Dermis microvascular lymphatic vessel endothelial cell (primary cell): ENCODE data around the gene ZNRF4. TPM values are rescaled to one million over a fixed set of nuclear protein-coding genes. Genes with fewer than 3 reads are reported as not detected.
A peak's percentile ranks its signal among the peaks of the same experiment; 100 is the strongest.
"Not testable (repeated sequence)": the region's sequence is repeated elsewhere in the genome, so short reads cannot be mapped to it uniquely, and the experiment has no call there.

Source experiments
- DNase-seq, 2 donors: peaks; one replicate each; pipeline versions ENCODE4 v3.0.0 to v3.0.0-alpha.2; 2010; ENCODE audit warnings: low read depth in 2 of 2
- total RNA-seq: library from RNA; depleted of rRNA; stranded (reverse); fragments of >200 nt; gene quantifications from 2 replicates; pipeline ENCODE4 v1.2.1, GENCODE V29; 2014

Gene ZNRF4
- total RNA-seq, result not detected in 2 replicates

DNA sequence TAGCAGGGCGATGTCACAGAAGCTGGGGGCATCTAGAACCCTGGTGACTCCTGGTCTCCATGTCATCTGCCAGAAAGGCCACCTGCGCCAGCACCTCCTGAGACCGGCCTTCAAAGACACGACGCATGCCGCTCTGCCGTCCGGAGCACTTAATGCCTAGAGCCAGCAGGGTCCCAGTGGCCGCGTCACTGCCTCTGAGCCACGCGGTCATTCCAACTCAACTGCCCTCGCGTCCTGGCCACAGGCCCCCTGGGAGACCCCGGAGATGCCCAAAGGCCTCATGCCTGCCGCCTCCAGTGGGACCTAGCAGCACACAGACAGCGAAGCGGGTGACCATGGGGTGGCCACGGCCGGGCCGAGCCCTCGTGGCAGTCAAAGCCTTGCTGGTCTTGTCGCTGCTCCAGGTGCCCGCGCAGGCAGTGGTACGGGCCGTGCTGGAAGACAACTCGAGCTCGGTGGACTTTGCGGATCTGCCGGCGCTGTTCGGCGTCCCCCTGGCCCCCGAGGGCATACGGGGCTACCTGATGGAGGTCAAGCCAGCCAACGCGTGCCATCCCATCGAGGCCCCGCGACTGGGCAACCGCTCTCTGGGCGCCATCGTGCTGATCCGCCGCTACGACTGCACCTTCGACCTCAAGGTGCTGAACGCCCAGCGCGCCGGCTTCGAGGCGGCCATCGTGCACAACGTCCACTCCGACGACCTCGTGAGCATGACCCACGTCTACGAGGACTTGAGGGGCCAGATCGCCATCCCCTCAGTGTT, at the start of gene ZNRF4:
TSS of gene ZNRF4 (plus strand) at position 51 of the 763 bp plus-strand sequence. CDS start at position 126, 75 bp downstream.
- no peak for DNase-seq

DNA sequence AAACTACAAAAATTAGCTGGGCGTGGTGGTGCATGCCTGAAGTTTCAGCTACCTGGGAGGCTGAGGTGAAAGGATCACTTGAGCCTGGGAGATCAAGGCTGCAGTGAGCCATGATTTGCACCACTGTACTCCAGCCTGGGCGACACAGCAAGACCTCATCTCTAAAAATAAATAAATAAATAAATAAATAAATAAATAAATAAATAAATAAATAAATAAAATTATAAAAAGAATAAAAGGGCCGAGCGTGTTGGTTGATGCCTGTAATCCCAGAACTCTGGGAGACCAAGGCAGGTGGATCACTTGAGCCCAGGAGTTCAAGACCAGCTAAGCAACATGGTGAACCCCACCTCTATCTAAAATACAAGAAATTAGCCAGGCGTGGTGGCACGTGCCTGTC, 49.0 kb upstream of the ZNRF4 start:
- DNase-seq, result not testable (repeated sequence)

GRCh38 chr19:5406816-5407215, 48.4 kb upstream of the ZNRF4 start:
- DNase-seq, result no peak

GRCh38 chr19:5407356-5407755, 47.9 kb upstream of the ZNRF4 start:
- DNase-seq, result peak; percentile 10 to 24

GRCh38 chr19:5417495-5418436, 37.5 kb upstream of the ZNRF4 start:
- no peak for DNase-seq

DNA sequence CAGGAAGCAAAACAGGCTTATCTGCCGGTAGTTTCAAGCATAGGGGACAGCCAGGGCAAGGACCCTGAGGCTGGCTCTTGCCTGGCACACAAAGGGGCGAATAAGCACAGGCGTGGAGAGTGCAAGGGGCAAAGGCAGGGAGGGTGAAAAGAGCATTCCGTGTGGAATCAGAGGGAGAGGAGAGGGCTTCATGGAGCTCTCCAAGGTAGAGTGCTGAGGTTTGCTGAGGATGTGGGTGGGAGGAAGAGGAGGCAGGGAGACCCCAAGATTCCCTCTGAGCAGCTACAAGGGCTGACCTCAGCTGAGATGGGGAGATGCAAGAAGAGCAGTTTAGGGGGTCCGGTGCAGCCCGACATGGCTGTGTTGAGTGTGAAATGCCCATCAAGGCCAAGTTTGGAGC, 36.5 kb upstream of the ZNRF4 start:
- no peak for DNase-seq

GRCh38 chr19:5420953-5421352, 34.3 kb upstream of the ZNRF4 start:
- no peak for DNase-seq

- no peak for DNase-seq
Measured at GRCh38 chr19:5423567-5424125, 31.6 kb upstream of the ZNRF4 start.

- DNase-seq, result no peak
Measured at GRCh38 chr19:5424192-5424973, 30.8 kb upstream of the ZNRF4 start.

DNA sequence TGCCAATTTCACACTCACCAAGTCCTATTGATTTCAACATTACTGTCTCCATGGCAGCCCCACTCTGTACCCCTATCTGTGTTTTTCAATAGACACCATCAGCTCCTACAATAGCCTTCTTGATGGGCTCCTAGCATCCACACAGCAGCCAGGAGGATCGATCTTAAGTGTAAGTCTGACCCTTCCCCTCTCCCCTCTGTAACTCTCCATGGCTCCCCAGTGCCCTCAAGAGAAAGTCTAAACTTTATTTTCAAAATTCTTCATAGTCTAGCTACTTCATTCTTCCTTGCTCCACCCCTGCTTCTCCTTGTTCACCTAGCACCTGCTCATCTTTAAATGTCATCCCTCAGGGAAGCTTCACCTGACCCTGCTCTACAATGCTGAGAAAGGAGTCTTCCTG, 30.0 kb upstream of the ZNRF4 start:
- no peak for DNase-seq

DNA sequence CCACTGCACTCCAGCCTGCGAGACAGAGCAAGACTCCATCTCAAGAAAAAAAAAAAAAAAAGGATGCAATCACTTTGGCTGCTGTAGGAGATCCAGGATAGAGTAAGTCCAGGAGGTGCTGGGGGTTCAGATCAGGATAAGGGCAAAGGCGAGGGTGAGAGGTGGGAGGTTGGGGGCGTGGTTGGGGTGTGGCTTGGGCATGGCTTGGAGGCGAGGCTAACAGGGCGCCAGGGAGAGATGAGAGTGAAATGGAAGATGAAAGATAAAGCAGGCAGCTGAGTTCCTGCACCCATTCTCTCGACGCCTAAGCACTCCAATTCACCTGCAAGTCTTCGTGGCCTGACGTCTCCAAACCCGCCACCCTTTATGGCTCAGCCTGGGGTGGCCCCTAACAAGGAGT, 25.0 kb upstream of the ZNRF4 start:
- no peak for DNase-seq

- no peak for DNase-seq
Measured at GRCh38 chr19:5432687-5433086, 22.5 kb upstream of the ZNRF4 start.

DNA sequence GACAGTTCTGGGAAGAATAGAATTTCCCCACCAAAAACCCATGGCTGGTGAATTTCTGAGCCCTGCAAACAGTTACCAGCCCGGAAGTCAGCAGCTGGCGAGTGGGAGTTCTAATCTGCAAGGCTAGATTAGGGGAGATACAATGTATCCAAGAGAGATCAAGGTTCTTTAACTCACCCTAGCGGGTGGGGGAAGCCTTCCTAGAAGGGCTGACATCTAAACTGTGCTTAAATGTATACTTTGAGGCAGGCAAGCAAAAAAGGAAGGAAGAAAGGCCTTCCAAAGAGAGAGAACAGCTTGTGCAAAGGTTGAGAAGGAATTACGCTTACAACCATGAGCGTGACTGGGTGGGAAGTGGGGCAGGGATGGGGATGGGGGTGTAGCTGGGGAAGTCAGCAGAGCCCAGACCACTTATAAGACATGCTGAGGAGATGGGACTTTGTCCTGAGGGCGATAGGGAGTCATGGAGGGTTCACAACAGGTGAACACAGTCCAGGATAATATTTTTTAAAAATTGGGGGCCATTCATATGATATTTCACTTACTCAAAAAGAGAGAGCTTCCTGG, 20.8 kb upstream of the ZNRF4 start:
- no peak for DNase-seq

GRCh38 chr19:5434970-5435641, 20.1 kb upstream of the ZNRF4 start:
- peak in 1 of 2 donors; percentile 13 for DNase-seq

DNA sequence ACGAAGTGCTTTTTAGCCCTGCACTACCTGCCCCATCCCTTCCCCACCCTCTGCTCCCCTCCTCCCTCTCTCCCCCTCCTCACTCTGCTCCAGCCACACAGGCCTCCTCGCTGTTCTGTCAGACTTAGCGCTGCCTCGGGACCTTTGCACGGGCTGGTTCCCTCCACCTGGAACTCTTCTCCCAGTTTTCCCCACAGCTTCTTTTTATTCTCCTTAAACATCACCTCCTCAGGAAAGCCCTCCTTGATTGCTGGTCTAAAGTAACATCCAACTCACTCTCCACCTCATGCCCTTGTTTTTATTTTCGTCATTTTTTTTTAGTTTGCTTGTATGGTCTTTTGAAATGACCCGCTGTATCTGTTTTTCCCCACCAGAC, 19.6 kb upstream of the ZNRF4 start:
- DNase-seq, result no peak

DNA sequence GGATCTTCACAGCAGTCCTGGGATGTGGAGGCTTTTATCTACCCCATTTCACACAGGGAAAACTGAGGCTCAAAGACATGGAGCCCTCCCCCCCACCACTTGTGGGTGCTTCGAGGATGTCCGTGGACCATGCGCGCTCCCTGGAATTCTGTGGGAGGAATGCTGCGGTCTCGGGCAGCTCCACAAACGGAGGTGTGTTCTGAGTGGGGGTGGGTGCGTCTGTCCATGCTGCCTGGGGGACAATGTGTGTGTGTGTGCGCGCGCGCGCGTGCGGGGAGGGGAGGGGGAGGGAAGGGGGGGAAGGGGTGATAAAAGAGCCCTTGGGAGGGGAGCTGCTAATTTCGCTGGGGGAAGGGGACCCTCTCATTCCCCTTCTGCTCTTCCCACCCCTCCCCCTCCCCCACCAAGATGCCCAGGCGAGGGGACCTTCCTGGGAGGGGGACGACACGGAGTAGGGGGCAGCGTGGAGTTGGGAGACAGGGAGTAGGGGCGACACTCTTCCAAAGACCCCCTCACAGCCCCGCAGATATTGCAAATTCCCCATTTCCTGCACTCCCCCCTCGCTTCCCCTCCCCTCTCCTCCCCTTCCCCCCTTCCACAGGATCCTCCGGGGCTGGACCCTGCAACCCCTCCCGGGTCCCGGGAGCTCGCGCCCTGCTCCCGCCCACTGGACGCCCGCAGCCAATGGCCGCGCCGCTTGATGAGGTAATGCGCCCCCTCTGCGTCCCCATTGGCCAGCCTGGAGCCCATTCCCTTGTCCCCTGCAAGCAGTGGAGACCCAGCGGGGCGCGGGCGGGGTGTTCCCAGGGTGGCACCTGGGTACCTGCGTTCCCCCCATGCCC, 18.9 kb upstream of the ZNRF4 start:
- no peak for DNase-seq

GRCh38 chr19:5436948-5437306, 18.3 kb upstream of the ZNRF4 start:
- DNase-seq, result no peak

DNA sequence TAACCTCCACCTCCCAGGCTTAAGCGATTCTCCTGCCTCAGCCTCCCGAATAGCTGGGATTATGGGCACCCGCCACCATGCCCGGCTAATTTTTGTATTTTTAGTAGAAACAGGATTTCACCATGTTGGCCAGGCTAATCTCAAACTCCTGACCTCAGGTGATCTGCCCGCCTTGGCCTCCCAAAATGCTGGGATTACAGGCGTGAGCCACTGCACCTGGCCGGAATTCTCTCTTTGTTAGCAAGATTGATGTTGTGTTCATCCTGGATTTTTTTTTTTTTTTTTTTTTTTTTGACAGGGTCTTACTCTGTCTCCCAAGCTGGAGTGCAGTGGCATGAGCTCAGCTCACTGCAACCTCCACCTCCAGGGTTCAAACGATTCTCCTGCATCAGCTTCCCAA, 16.5 kb upstream of the ZNRF4 start:
- DNase-seq, result not testable (repeated sequence)

- DNase-seq, result no peak
Measured at GRCh38 chr19:5439452-5439851, 15.8 kb upstream of the ZNRF4 start.

GRCh38 chr19:5440299-5440698, 14.9 kb upstream of the ZNRF4 start:
- DNase-seq, result no peak
